Measurements from ENCODE around the gene DHX9. TPM values are rescaled to one million over a fixed set of nuclear protein-coding genes. Genes with fewer than 3 reads are reported as not detected.
A peak's percentile ranks its signal among the peaks of the same experiment; 100 is the strongest.

Gene DHX9
- total RNA-seq, 1 donor from 2014 or later: 169 TPM

- DNase-seq (ENCODE audit: low read depth): no peak
- H3K27me3 ChIP-seq (ENCODE audit: insufficient read depth, low read length): no peaks in the 10 kb centered on the region
- H3K27ac Mint-ChIP-seq (ENCODE audit: unreplicated experiment): no peak overlapping the region
- peaks cover 10% of the 10 kb centered on the region for H3K4me1 Mint-ChIP-seq (ENCODE audit: low read depth, unreplicated experiment)
- peak overlapping the region; percentile 96 for H3K4me2 ChIP-seq (ENCODE audit: low read length)
- H3K27me3 Mint-ChIP-seq (ENCODE audit: low read depth, unreplicated experiment): no peaks in the 10 kb centered on the region
- peaks cover 31% of the 10 kb centered on the region for H3K36me3 ChIP-seq (ENCODE audit: insufficient read depth, low read length)
- peak overlapping the region; percentile 9 for H3K9ac ChIP-seq (ENCODE audit: low read length)
- TF ChIP-seq CTCF (IDR thresholded peaks at IDR 0.05; ENCODE audit: insufficient read depth, low read depth, low read length): no peak
- no peak for TF ChIP-seq EZH2 (IDR thresholded peaks at IDR 0.05; ENCODE audit: insufficient read depth, low read length)
- FAIRE-seq: no peak
- no peaks in the 10 kb centered on the region for H3K9me3 Mint-ChIP-seq (ENCODE audit: unreplicated experiment)
- H3K79me2 ChIP-seq (ENCODE audit: insufficient read depth, low read length): peaks cover 81% of the 10 kb centered on the region
- H3K27ac ChIP-seq (ENCODE audit: low read depth, low read length): no peak overlapping the region
- H3K9me3 ChIP-seq (ENCODE audit: insufficient read depth, low read depth, low read length): no peaks in the 10 kb centered on the region
- H3K4me3 ChIP-seq (ENCODE audit: insufficient read depth, low read depth, low read length): peak overlapping the region; percentile 99
- H4K20me1 ChIP-seq (ENCODE audit: insufficient read depth, low read length): peaks cover 77% of the 10 kb centered on the region
- no peak overlapping the region for H2AFZ ChIP-seq (ENCODE audit: low read depth, low read length)
- peaks cover 18% of the 10 kb centered on the region for H3K4me1 ChIP-seq (ENCODE audit: insufficient read depth, low read length)
- peaks cover 6% of the 10 kb centered on the region for H3K36me3 Mint-ChIP-seq (ENCODE audit: low read depth, unreplicated experiment)
- H3K4me3 Mint-ChIP-seq (ENCODE audit: unreplicated experiment): peak overlapping the region; percentile 74
Observed at GRCh38 chr1:182842265-182842664, 3.1 kb downstream of the DHX9 start.

GRCh38 chr1:182845379-182845778 lies 6.2 kb downstream of the DHX9 start:
- FAIRE-seq (no peak), DNase-seq (ENCODE audit: low read depth) (no peak)
- Mint-ChIP-seq H3K27me3 (ENCODE audit: low read depth, unreplicated experiment) (no peaks in the 10 kb centered on the region), H3K36me3 (ENCODE audit: low read depth, unreplicated experiment) (peaks cover 11% of the 10 kb centered on the region), H3K27ac (ENCODE audit: unreplicated experiment) (no peak overlapping the region), H3K4me1 (ENCODE audit: low read depth, unreplicated experiment) (peaks cover 10% of the 10 kb centered on the region), H3K4me3 (ENCODE audit: unreplicated experiment) (no peak overlapping the region), H3K9me3 (ENCODE audit: unreplicated experiment) (no peaks in the 10 kb centered on the region)
- Histone ChIP-seq H3K79me2 (ENCODE audit: insufficient read depth, low read length) (peaks cover 100% of the 10 kb centered on the region), H2AFZ (ENCODE audit: low read depth, low read length) (no peak overlapping the region), H4K20me1 (ENCODE audit: insufficient read depth, low read length) (peaks cover 97% of the 10 kb centered on the region), H3K4me2 (ENCODE audit: low read length) (no peak overlapping the region), H3K9ac (ENCODE audit: low read length) (no peak overlapping the region), H3K36me3 (ENCODE audit: insufficient read depth, low read length) (peaks cover 52% of the 10 kb centered on the region), H3K27me3 (ENCODE audit: insufficient read depth, low read length) (no peaks in the 10 kb centered on the region), H3K9me3 (ENCODE audit: insufficient read depth, low read depth, low read length) (no peaks in the 10 kb centered on the region), H3K27ac (ENCODE audit: low read depth, low read length) (no peak overlapping the region), H3K4me3 (ENCODE audit: insufficient read depth, low read depth, low read length) (no peak overlapping the region), H3K4me1 (ENCODE audit: insufficient read depth, low read length) (peaks cover 15% of the 10 kb centered on the region)
- TF ChIP-seq EZH2 (IDR thresholded peaks at IDR 0.05; ENCODE audit: insufficient read depth, low read length): no peak

GRCh38 chr1:182845894-182846293 lies 6.7 kb downstream of the DHX9 start:
- H3K4me1 ChIP-seq (ENCODE audit: insufficient read depth, low read length): peaks cover 15% of the 10 kb centered on the region
- no peak overlapping the region for H3K27ac ChIP-seq (ENCODE audit: low read depth, low read length)
- H3K27me3 ChIP-seq (ENCODE audit: insufficient read depth, low read length): no peaks in the 10 kb centered on the region
- TF ChIP-seq EZH2 (IDR thresholded peaks at IDR 0.05; ENCODE audit: insufficient read depth, low read length) (no peak), CTCF (IDR thresholded peaks at IDR 0.05; ENCODE audit: insufficient read depth, low read depth, low read length) (no peak)
- DNase-seq (ENCODE audit: low read depth) (no peak), FAIRE-seq (no peak)
- no peak overlapping the region for H2AFZ ChIP-seq (ENCODE audit: low read depth, low read length)
- peaks cover 97% of the 10 kb centered on the region for H4K20me1 ChIP-seq (ENCODE audit: insufficient read depth, low read length)
- H3K4me3 Mint-ChIP-seq (ENCODE audit: unreplicated experiment): no peak overlapping the region
- H3K36me3 Mint-ChIP-seq (ENCODE audit: low read depth, unreplicated experiment): peaks cover 8% of the 10 kb centered on the region
- H3K27me3 Mint-ChIP-seq (ENCODE audit: low read depth, unreplicated experiment): no peaks in the 10 kb centered on the region
- no peaks in the 10 kb centered on the region for H3K9me3 Mint-ChIP-seq (ENCODE audit: unreplicated experiment)
- no peaks in the 10 kb centered on the region for H3K9me3 ChIP-seq (ENCODE audit: insufficient read depth, low read depth, low read length)
- peaks cover 10% of the 10 kb centered on the region for H3K4me1 Mint-ChIP-seq (ENCODE audit: low read depth, unreplicated experiment)
- H3K9ac ChIP-seq (ENCODE audit: low read length): no peak overlapping the region
- no peak overlapping the region for H3K27ac Mint-ChIP-seq (ENCODE audit: unreplicated experiment)
- H3K4me2 ChIP-seq (ENCODE audit: low read length): no peak overlapping the region
- H3K79me2 ChIP-seq (ENCODE audit: insufficient read depth, low read length): peaks cover 100% of the 10 kb centered on the region
- H3K36me3 ChIP-seq (ENCODE audit: insufficient read depth, low read length): peaks cover 55% of the 10 kb centered on the region
- no peak overlapping the region for H3K4me3 ChIP-seq (ENCODE audit: insufficient read depth, low read depth, low read length)
